HG02973 (cell line): ENCODE data around the gene SUPT20HL2.
"Not testable (repeated sequence)": the region's sequence is repeated elsewhere in the genome, so short reads cannot be mapped to it uniquely, and the experiment has no call there.

Experiments
- ATAC-seq: cut with Tn5 transposase; IDR thresholded peaks from one replicate; pipeline ENCODE4 v1.9.1; 2021; ENCODE audit warnings: moderate library complexity; ENCODE audit not compliant: unreplicated experiment

Gene SUPT20HL2

GRCh38 chrX:24314019-24314635 lies at the start of gene SUPT20HL2:
Gene SUPT20HL2 (minus strand): TSS chrX:24314069. CDS start chrX:24313315, 754 bp downstream.
- ATAC-seq: no peak

GRCh38 chrX:24362089-24362745 lies 48.3 kb upstream of the SUPT20HL2 start:
- not testable (repeated sequence) for ATAC-seq

DNA sequence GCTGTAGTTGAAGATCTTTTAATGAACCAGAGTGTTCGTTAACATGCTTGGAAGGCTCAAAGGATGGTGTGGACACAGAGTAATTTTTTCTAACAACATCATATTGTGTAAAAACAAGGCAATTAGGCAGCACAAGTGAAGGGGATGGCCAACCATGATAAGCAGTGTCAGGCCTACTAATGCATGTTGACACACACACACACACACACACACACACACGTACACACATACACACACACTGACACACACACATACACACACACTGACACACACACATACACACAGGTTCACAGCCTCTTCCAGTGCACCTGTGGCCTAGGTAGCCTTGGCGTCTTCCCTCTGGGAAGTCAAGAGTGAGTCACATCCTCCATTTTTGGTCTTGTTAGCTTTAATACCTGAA lies 46.4 kb upstream of the SUPT20HL2 start, which contains the start of gene SUPT20HL1:
TSS of gene SUPT20HL1 (plus strand) at position 368 of the 400 bp plus-strand sequence. CDS start 2,122 bp downstream, outside the sequence.
- ATAC-seq: no peak

GRCh38 chrX:24357106-24357505 lies 43.2 kb upstream of the SUPT20HL2 start:
- ATAC-seq: no peak

DNA sequence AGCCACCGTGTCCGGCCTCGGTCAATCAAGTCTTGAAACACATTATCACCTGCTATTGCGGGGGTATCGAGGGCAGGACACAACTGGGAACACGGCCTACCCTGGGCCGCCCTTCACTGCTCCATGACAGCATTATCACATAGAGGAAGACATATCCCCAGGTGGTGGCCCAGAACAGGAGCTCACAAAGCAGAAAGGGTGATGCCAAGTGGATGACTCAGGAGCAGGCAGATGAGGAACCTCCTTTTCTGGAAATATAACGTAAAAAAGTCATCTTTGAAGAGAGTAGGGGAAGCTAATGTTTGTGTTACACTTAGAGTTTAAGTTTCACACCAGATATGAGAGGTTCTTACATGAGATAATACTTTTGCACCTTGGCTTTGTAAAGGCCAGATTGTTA lies 41.2 kb upstream of the SUPT20HL2 start:
- ATAC-seq: no peak

- no peak for ATAC-seq
Measured at GRCh38 chrX:24350217-24350616, 36.3 kb upstream of the SUPT20HL2 start.

DNA sequence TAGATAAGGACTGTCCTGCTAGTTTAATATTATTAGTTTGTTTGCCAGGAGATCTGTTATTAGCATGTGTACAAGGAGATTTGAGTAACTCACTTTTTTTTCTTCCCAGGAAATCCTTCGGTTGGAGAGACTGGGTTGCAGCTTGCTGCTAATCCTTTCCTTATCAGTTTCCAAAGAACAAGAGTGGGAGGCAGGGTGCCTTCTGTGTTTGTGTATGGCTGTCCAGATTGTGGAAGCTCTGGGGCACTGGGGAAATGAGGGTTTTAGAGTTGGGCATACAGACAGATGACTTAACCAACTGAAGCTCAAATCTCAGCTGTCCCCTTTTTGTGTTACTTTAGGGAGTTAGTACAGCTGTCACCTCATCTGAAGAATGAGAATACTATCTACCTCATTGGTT lies 34.0 kb upstream of the SUPT20HL2 start:
- no peak for ATAC-seq

- ATAC-seq: no peak
Measured at GRCh38 chrX:24343719-24344118, 29.9 kb upstream of the SUPT20HL2 start.

- ATAC-seq: no peak
Measured at GRCh38 chrX:24341795-24342194, 27.9 kb upstream of the SUPT20HL2 start.

GRCh38 chrX:24340501-24340900 lies 26.6 kb upstream of the SUPT20HL2 start:
- no peak for ATAC-seq

- no peak for ATAC-seq
Measured at GRCh38 chrX:24339911-24340310, 26.0 kb upstream of the SUPT20HL2 start.

GRCh38 chrX:24335871-24336270 lies 22.0 kb upstream of the SUPT20HL2 start:
- no peak for ATAC-seq

DNA sequence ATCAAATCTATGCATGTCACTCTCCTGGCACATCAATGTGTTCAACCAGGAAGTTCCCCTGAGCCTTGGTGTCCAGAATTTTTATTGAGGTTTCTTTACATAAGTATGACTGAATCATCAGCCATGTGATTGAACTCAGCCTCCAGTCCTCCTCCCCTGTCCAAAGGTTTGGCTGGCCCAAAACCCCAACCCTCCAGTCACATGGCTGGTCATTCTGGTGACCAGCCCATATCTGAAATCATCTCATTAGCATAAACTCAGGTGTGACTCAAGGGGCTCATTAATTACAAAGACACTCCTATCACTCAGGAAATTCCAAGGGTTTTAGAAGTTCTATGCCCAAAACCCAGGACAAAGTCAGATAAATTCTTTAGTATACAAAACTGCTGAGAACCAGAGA lies 20.6 kb upstream of the SUPT20HL2 start:
- ATAC-seq: no peak

DNA sequence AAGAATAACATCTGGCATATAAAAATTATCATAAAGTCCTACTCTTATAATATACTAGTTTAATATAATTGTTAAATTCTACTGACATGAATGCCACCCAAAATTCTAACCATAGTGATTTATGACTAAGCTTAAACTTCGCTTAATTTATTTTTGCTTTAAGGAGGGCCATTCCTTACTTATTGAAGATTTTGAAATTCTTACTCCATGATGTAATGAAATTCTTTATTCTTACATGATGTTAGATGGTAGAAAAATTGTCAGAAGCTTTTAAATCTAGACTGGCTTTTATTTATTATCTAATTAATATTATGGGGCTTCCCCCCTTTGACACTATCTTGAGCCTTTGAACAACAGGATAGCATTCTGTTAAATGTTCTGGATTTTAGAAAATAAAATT lies 19.5 kb upstream of the SUPT20HL2 start:
- ATAC-seq: no peak

DNA sequence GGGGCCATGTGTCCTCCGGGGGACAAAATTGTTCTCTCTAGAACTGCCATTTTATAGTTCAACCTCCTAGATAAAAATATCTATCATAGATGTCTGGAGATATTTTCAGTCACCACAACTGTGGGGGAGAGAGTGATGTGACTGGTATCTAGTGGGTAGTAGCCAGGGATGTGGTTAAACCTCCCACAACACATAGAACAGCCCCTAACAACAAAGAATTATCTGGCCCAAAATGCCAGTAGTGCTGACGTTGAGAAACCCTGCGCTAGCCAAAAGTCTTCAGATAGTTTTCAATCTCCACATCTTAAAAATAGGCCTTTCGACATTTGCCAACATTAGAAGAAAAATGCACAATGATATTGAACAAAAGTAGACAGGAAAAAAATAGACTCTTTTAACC lies 19.0 kb upstream of the SUPT20HL2 start:
- ATAC-seq: no peak

- no peak for ATAC-seq
Measured at GRCh38 chrX:24325231-24325630, 11.4 kb upstream of the SUPT20HL2 start.

DNA sequence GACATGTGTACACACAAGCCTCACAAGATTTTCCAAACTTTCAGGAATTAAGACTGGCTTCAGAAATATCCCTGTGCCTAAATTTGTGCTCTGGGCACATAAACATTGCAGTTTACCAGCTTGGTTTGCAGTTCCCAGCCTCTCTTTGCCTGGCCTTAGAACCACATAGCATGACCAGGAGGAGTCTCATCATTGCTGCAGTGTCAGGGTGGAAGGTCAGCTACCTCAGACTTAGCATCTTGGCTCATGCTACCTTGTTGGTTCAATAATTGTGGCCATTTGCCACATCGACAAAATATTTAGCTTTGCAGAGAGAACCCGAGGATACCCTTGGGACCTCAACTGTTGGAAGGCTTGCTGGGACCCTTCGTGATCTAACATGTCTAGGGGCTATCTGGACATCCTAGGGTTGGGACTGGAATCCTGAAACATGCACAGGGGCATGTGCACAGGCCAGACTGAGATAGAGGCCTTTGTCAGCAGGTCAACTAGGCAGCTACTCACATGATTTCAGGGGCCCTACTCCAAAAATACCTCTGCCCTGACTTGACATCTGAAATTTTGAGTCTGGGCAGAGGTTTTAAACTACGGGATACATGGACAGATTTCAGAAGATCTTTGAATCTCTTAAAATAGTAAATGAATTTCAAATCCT lies 8.0 kb upstream of the SUPT20HL2 start:
- ATAC-seq: no peak

DNA sequence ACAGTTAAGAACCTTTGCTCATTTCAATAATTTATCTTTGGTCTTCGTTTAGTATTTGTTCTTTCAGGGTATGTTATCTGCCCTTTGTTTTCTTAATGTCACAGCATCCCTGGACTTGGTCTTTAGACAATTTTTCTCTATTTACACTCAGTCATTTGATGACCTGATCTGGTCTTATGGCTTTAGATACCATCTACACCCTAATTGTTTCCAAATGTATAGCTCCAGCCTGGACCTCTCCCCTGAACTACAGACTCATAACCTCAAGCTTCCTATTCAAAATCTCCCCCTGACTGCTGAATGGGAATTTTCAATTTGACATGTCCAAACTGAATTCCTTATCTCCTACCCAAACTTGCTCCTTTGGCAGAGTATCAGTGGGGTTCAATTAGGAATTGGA lies 3.7 kb upstream of the SUPT20HL2 start:
- no peak for ATAC-seq

DNA sequence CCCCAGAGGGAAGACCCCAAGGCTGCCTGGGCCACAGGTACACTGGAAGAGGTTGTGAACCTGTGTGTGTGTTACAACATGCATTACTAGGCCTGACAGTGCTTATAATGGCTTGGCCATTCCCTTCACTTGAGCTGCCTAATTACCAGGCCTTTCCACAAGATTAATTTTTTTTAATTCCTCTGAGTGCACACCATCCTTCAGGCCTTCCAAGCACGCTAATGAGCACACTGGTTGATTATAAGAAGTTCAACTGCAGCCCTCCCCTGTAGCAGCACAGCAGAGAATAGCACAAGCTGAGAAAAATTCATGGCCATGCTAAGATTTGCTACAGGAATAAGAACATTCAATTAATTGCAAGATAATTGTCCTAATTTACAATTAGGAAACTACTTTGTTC lies 2.2 kb upstream of the SUPT20HL2 start:
- no peak for ATAC-seq

GRCh38 chrX:24312249-24312607 lies 1.6 kb downstream of the SUPT20HL2 start:
- not testable (repeated sequence) for ATAC-seq

- ATAC-seq: not testable (repeated sequence)
Measured at GRCh38 chrX:24311507-24312248, 2.2 kb downstream of the SUPT20HL2 start.
